WTC11 (cell line): Measurements from ENCODE around the gene BTBD9. TPM values are rescaled to one million over a fixed set of nuclear protein-coding genes. Genes with fewer than 3 reads are reported as not detected.
A peak's percentile ranks its signal among the peaks of the same experiment; 100 is the strongest.

Experiments
- ATAC-seq: fragments of 200-7000 bp; cut with Tn5 transposase; 2 replicates; pipeline ENCODE4 v1.10.0; 2021; ENCODE audit warnings: mild to moderate bottlenecking, moderate library complexity
- CTCF ChIA-PET: fragments of 300-600 bp; sonication (Branson Sonifier 250); formaldehyde crosslinking; loops from one replicate; lab custom pipeline; 2021; ENCODE audit warnings: antibody characterized with exemption; lab: Charles Lee
- POLR2A ChIA-PET: fragments of 350-600 bp; sonication (Branson Sonifier 250); formaldehyde crosslinking; loops from one replicate; lab custom pipeline; 2021; ENCODE audit warnings: antibody characterized with exemption; lab: Charles Lee
- DNase-seq: peaks from one replicate; pipeline ENCODE4 v3.0.0; 2021; ENCODE audit warnings: low spot score
- H3K27ac Mint-ChIP-seq: 2 replicates; pipeline ENCODE4 v1.8.0; 2021; ENCODE audit warnings: mixed read lengths
- H3K27me3 Mint-ChIP-seq: 2 replicates; pipeline ENCODE4 v1.8.0; 2021; ENCODE audit warnings: low read depth, mild to moderate bottlenecking, moderate library complexity, mixed read lengths
- H3K36me3 Mint-ChIP-seq: 2 replicates; pipeline ENCODE4 v1.8.0; 2021; ENCODE audit warnings: mixed read lengths
- H3K4me1 Mint-ChIP-seq: 2 replicates; pipeline ENCODE4 v1.8.0; 2022; ENCODE audit warnings: mixed read lengths
- H3K4me3 Mint-ChIP-seq: 2 replicates; pipeline ENCODE4 v1.8.0; 2021; ENCODE audit warnings: mild to moderate bottlenecking, moderate library complexity, mixed read lengths
- H3K9me3 Mint-ChIP-seq: 2 replicates; pipeline ENCODE4 v1.8.0; 2021; ENCODE audit warnings: mixed read lengths
- AFF4 ChIP-seq: sonication (generic); formaldehyde crosslinking; IDR thresholded peaks from 2 replicates; pipeline ENCODE4 v1.8.1; 2023; ENCODE audit warnings: mild to moderate bottlenecking, missing genetic modification reagents, borderline replicate concordance
- ATF1 ChIP-seq: sonication (generic); formaldehyde crosslinking; IDR thresholded peaks from 2 replicates; pipeline ENCODE4 v1.8.1; 2023; ENCODE audit warnings: mild to moderate bottlenecking, moderate library complexity, missing genetic modification reagents
- CDX4 ChIP-seq: fragments of 250-450 bp; sonication (Bioruptor Pico); IDR thresholded peaks from 2 replicates; pipeline ENCODE4 v1.9.0; 2021; ENCODE audit warnings: moderate library complexity, mild to moderate bottlenecking, inconsistent platforms, borderline replicate concordance
- CREM ChIP-seq: sonication (generic); formaldehyde crosslinking; IDR thresholded peaks from 2 replicates; pipeline ENCODE4 v1.8.1; 2022; ENCODE audit warnings: mild to moderate bottlenecking, missing genetic modification reagents, moderate library complexity
- E2F1 ChIP-seq: sonication (generic); formaldehyde crosslinking; IDR thresholded peaks from 2 replicates; pipeline ENCODE4 v1.8.0; 2022; ENCODE audit warnings: mild to moderate bottlenecking, missing genetic modification reagents
- ERG ChIP-seq: fragments of 250-450 bp; sonication (Bioruptor Pico); IDR thresholded peaks from 2 replicates; pipeline ENCODE4 v1.8.0; 2021; ENCODE audit warnings: mild to moderate bottlenecking
- ESRRA ChIP-seq: sonication (generic); formaldehyde crosslinking; IDR thresholded peaks from 2 replicates; pipeline ENCODE4 v1.8.1; 2022; ENCODE audit warnings: mild to moderate bottlenecking, missing genetic modification reagents, borderline replicate concordance
- GABPB1 ChIP-seq: sonication (generic); formaldehyde crosslinking; IDR thresholded peaks from 2 replicates; pipeline ENCODE4 v1.8.1; 2023; ENCODE audit warnings: mild to moderate bottlenecking, missing genetic modification reagents
- HMGA2 ChIP-seq: fragments of 250-450 bp; sonication (Bioruptor Pico); IDR thresholded peaks from 2 replicates; pipeline ENCODE4 v1.4.0; 2021; ENCODE audit warnings: mild to moderate bottlenecking, moderate library complexity
- NFYB ChIP-seq: sonication (generic); formaldehyde crosslinking; conservative IDR thresholded peaks from 2 replicates; pipeline ENCODE4 v1.8.0; 2022; ENCODE audit warnings: low read depth, missing genetic modification reagents
- NR3C1 ChIP-seq: sonication (generic); formaldehyde crosslinking; conservative IDR thresholded peaks from 2 replicates; pipeline ENCODE4 v1.8.1; 2023; ENCODE audit warnings: low read depth, mild to moderate bottlenecking, missing genetic modification reagents
- PREB ChIP-seq: sonication (generic); formaldehyde crosslinking; IDR thresholded peaks from 2 replicates; pipeline ENCODE4 v1.8.1; 2022; ENCODE audit warnings: mild to moderate bottlenecking, missing genetic modification reagents, moderate library complexity, borderline replicate concordance
- RELA ChIP-seq: sonication (generic); formaldehyde crosslinking; IDR thresholded peaks from 2 replicates; pipeline ENCODE4 v1.8.1; 2022; ENCODE audit warnings: missing genetic modification reagents, mild to moderate bottlenecking, borderline replicate concordance
- ZNF232 ChIP-seq: sonication (generic); formaldehyde crosslinking; IDR thresholded peaks from 2 replicates; pipeline ENCODE4 v1.8.0; 2022; ENCODE audit warnings: mild to moderate bottlenecking, missing genetic modification reagents
- ZNF423 ChIP-seq: fragments of 250-450 bp; sonication (Bioruptor Pico); IDR thresholded peaks from 2 replicates; pipeline ENCODE4 v2.1.2; 2022; ENCODE audit warnings: mild to moderate bottlenecking, moderate library complexity
- ZSCAN18 ChIP-seq: fragments of 250-450 bp; sonication (Bioruptor Pico); IDR thresholded peaks from 2 replicates; pipeline ENCODE4 v2.1.2; 2022; ENCODE audit warnings: mild to moderate bottlenecking, moderate library complexity
- total RNA-seq: library from RNA; stranded (reverse); gene quantifications from 3 replicates; pipeline ENCODE4 v1.2.3, GENCODE V29; 2021

The BTBD9 gene
- total RNA-seq, 1 experiment from 2014 or later: 4.2 TPM

GRCh38 chr6:38503960-38504682, 135.6 kb downstream of the BTBD9 start:
- ChIA-PET POLR2A (interaction anchor here (0.5 kb wide), 1 partner anchor 462 kb away, joined by 7 read pairs; no protein-coding TSS in a partner anchor), CTCF (interaction anchor here (1.0 to 1.2 kb wide), 2 partner anchors 10 to 167 kb away, joined by 3 to 8 read pairs; no protein-coding TSS in a partner anchor)
- Mint-ChIP-seq H3K27ac (no peak overlapping the region), H3K36me3 (no peaks in the 10 kb centered on the region), H3K9me3 (no peaks in the 10 kb centered on the region), H3K4me3 (no peak overlapping the region), H3K4me1 (no peaks in the 10 kb centered on the region), H3K27me3 (no peaks in the 10 kb centered on the region)
- TF ChIP-seq CREM (CRISPR knock-in tag): no peak
- ATAC-seq (no peak), DNase-seq (no peak)

GRCh38 chr6:38503032-38503773, 136.5 kb downstream of the BTBD9 start:
- no peaks in the 10 kb centered on the region for H3K4me1 Mint-ChIP-seq
- H3K4me3 Mint-ChIP-seq: no peak overlapping the region
- no peak overlapping the region for H3K27ac Mint-ChIP-seq
- no peaks in the 10 kb centered on the region for H3K36me3 Mint-ChIP-seq
- TF ChIP-seq ERG (CRISPR knock-in tag) (no peak), ATF1 (CRISPR knock-in tag) (no peak), ZSCAN18 (CRISPR knock-in tag) (no peak), NFYB (CRISPR knock-in tag) (no peak), ESRRA (CRISPR knock-in tag) (no peak), HMGA2 (CRISPR knock-in tag) (no peak), E2F1 (CRISPR knock-in tag) (no peak)
- H3K9me3 Mint-ChIP-seq: no peaks in the 10 kb centered on the region
- ATAC-seq (peak; percentile 81), DNase-seq (peak; percentile 19)
- POLR2A ChIA-PET: interaction anchor here (0.5 kb wide), 2 partner anchors 461 to 783 kb away, joined by 4 to 7 read pairs; no protein-coding TSS in a partner anchor
- no peaks in the 10 kb centered on the region for H3K27me3 Mint-ChIP-seq
- CTCF ChIA-PET: interaction anchor here (0.6 to 1.2 kb wide), 3 partner anchors 9 to 168 kb away, joined by 3 to 8 read pairs (median 3); no protein-coding TSS in a partner anchor

- Mint-ChIP-seq H3K4me3 (no peak overlapping the region), H3K36me3 (no peaks in the 10 kb centered on the region), H3K27me3 (no peaks in the 10 kb centered on the region), H3K27ac (no peak overlapping the region)
- POLR2A ChIA-PET: interaction anchor here (0.6 kb wide), 1 partner anchor 761 kb away, joined by 7 read pairs; no protein-coding TSS in a partner anchor
- DNase-seq (no peak), ATAC-seq (no peak)
- CTCF ChIA-PET: interaction anchor here (0.6 to 1.0 kb wide), 2 partner anchors 8 to 448 kb away, joined by 3 to 4 read pairs; no protein-coding TSS in a partner anchor
- TF ChIP-seq GABPB1: 0 out of 2 replicates have a peak, but pooled peaks have one; percentile 19
- TF ChIP-seq HMGA2 (CRISPR knock-in tag): no peak
- TF ChIP-seq, all 79 proteins: peak for 1
- H3K9me3 Mint-ChIP-seq: no peaks in the 10 kb centered on the region
- no peaks in the 10 kb centered on the region for H3K4me1 Mint-ChIP-seq
Measured at GRCh38 chr6:38502423-38502822, 137.3 kb downstream of the BTBD9 start.

GRCh38 chr6:38501931-38502330, 137.8 kb downstream of the BTBD9 start:
- Mint-ChIP-seq H3K36me3 (no peaks in the 10 kb centered on the region), H3K27me3 (no peaks in the 10 kb centered on the region), H3K27ac (no peak overlapping the region), H3K4me1 (no peaks in the 10 kb centered on the region), H3K9me3 (no peaks in the 10 kb centered on the region), H3K4me3 (no peak overlapping the region)
- ChIA-PET POLR2A (interaction anchor here (0.6 kb wide), 1 partner anchor 761 kb away, joined by 7 read pairs; no protein-coding TSS in a partner anchor), CTCF (interaction anchor here (0.6 to 1.0 kb wide), 2 partner anchors 8 to 448 kb away, joined by 3 to 4 read pairs; no protein-coding TSS in a partner anchor)
- DNase-seq: no peak
- ATAC-seq: no peak
- TF ChIP-seq ZNF423 (CRISPR knock-in tag): no peak
- no peak for TF ChIP-seq CDX4 (CRISPR knock-in tag)
- no peak for TF ChIP-seq ZNF232 (CRISPR knock-in tag)
- TF ChIP-seq AFF4 (CRISPR knock-in tag): no peak
- TF ChIP-seq PREB (CRISPR knock-in tag): no peak
- no peak for TF ChIP-seq RELA (CRISPR knock-in tag)
- no peak for TF ChIP-seq NR3C1 (CRISPR knock-in tag)
